ENCODE results near the gene MID1. TPM values are rescaled to one million over a fixed set of nuclear protein-coding genes. Genes with fewer than 3 reads are reported as not detected.

Gene MID1
- total RNA-seq, 2 experiments from 2014 or later = 0.19 TPM; not detected in 1

DNA sequence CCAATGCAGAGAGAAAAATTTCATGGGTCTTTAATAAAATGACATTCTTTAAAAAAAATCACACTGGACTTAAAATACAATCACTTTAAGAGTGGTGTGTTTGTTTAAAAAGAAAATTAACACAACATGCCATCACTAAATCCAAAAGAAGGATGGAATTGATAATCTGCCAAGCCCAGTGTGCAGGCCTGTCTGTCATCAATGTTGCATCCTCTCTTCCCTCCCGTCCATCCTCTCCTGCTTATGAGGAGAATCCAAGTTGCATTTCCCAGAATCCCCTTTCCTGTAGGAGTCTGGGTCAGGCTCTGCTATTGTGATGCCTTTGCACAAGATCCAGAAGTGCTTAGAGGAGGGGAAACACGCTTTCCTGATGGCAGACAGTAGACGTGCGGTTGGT, 169.4 kb downstream of the MID1 start:
- Histone ChIP-seq H3K4me3 (ENCODE audit: low read length) (no peak overlapping the region), H3K36me3 (ENCODE audit: insufficient read depth, low read length) (no peaks in the 10 kb centered on the region), H3K9me3 (ENCODE audit: control insufficient read depth in 1 of 2, insufficient read depth in 1 of 2, low read length in 2 of 2) (peaks cover 0 to 5% of the 10 kb centered on the region in 2 experiments), H3K27ac (ENCODE audit: low read depth in 1 of 2, low read length in 2 of 2) (no peak overlapping the region), H3K4me1 (ENCODE audit: insufficient read depth, low read length) (no peaks in the 10 kb centered on the region), H3K27me3 (ENCODE audit: control insufficient read depth in 1 of 2, insufficient read depth in 2 of 2, low read length in 2 of 2) (no peaks in the 10 kb centered on the region)
- Mint-ChIP-seq H3K27me3 (no peaks in the 10 kb centered on the region), H3K4me1 (ENCODE audit: low read depth) (no peaks in the 10 kb centered on the region), H3K4me3 (no peak overlapping the region), H3K27ac (no peak overlapping the region), H3K36me3 (ENCODE audit: low read depth) (no peaks in the 10 kb centered on the region), H3K9me3 (no peaks in the 10 kb centered on the region)
- intact Hi-C loops (cut with DNase I, micrococcal nuclease) = no loop called here
- ChIA-PET POLR2A (no interaction called here), CTCF (no interaction called here)
- DNase-seq (no peak), ATAC-seq (ENCODE audit: poor library complexity) (no peak)
- TF ChIP-seq, protein P1, sequence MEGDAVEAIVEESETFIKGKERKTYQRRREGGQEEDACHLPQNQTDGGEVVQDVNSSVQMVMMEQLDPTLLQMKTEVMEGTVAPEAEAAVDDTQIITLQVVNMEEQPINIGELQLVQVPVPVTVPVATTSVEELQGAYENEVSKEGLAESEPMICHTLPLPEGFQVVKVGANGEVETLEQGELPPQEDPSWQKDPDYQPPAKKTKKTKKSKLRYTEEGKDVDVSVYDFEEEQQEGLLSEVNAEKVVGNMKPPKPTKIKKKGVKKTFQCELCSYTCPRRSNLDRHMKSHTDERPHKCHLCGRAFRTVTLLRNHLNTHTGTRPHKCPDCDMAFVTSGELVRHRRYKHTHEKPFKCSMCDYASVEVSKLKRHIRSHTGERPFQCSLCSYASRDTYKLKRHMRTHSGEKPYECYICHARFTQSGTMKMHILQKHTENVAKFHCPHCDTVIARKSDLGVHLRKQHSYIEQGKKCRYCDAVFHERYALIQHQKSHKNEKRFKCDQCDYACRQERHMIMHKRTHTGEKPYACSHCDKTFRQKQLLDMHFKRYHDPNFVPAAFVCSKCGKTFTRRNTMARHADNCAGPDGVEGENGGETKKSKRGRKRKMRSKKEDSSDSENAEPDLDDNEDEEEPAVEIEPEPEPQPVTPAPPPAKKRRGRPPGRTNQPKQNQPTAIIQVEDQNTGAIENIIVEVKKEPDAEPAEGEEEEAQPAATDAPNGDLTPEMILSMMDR (IDR thresholded peaks at IDR 0.05) = no peak

GRCh38 chrX:10450229-10450958, 170.0 kb downstream of the MID1 start:
- no peaks in the 10 kb centered on the region for H3K27me3 Mint-ChIP-seq
- TF ChIP-seq, protein P1 (IDR thresholded peaks at IDR 0.05) = no peak
- intact Hi-C loops (cut with DNase I, micrococcal nuclease) = no loop called here
- no peak overlapping the region for H3K4me3 ChIP-seq (ENCODE audit: low read length)
- no peaks in the 10 kb centered on the region for H3K4me1 ChIP-seq (ENCODE audit: insufficient read depth, low read length)
- ATAC-seq (ENCODE audit: poor library complexity) (no peak), DNase-seq (no peak)
- H3K9me3 Mint-ChIP-seq = no peaks in the 10 kb centered on the region
- ChIA-PET CTCF (no interaction called here), POLR2A (no interaction called here)
- H3K27me3 ChIP-seq (ENCODE audit: control insufficient read depth in 1 of 2, insufficient read depth in 2 of 2, low read length in 2 of 2) = no peaks in the 10 kb centered on the region
- H3K27ac Mint-ChIP-seq = no peak overlapping the region
- H3K4me1 Mint-ChIP-seq (ENCODE audit: low read depth) = no peaks in the 10 kb centered on the region
- H3K4me3 Mint-ChIP-seq = no peak overlapping the region
- peaks cover 0 to 5% of the 10 kb centered on the region in 2 experiments for H3K9me3 ChIP-seq (ENCODE audit: control insufficient read depth in 1 of 2, insufficient read depth in 1 of 2, low read length in 2 of 2)
- H3K27ac ChIP-seq (ENCODE audit: low read depth in 1 of 2, low read length in 2 of 2) = no peak overlapping the region
- H3K36me3 Mint-ChIP-seq (ENCODE audit: low read depth) = no peaks in the 10 kb centered on the region
- no peaks in the 10 kb centered on the region for H3K36me3 ChIP-seq (ENCODE audit: insufficient read depth, low read length)

GRCh38 chrX:10447564-10448214, 172.7 kb downstream of the MID1 start:
- H3K4me3 ChIP-seq (ENCODE audit: low read length) = no peak overlapping the region
- no peak overlapping the region for H3K27ac ChIP-seq (ENCODE audit: low read depth in 1 of 2, low read length in 2 of 2)
- peaks cover 0 to 5% of the 10 kb centered on the region in 2 experiments for H3K9me3 ChIP-seq (ENCODE audit: control insufficient read depth in 1 of 2, insufficient read depth in 1 of 2, low read length in 2 of 2)
- H3K4me1 Mint-ChIP-seq (ENCODE audit: low read depth) = no peaks in the 10 kb centered on the region
- POLR2A ChIA-PET = no interaction called here
- H3K27me3 ChIP-seq (ENCODE audit: control insufficient read depth in 1 of 2, insufficient read depth in 2 of 2, low read length in 2 of 2) = no peaks in the 10 kb centered on the region
- intact Hi-C loops (cut with DNase I, micrococcal nuclease) = no loop called here
- H3K27ac Mint-ChIP-seq = no peak overlapping the region
- no peaks in the 10 kb centered on the region for H3K4me1 ChIP-seq (ENCODE audit: insufficient read depth, low read length)
- DNase-seq (no peak), ATAC-seq (ENCODE audit: poor library complexity) (no peak)
- CTCF ChIA-PET = no interaction called here
- TF ChIP-seq, protein P1 (IDR thresholded peaks at IDR 0.05) = no peak
- no peak overlapping the region for H3K4me3 Mint-ChIP-seq
- H3K9me3 Mint-ChIP-seq = peaks cover 3% of the 10 kb centered on the region
- H3K36me3 Mint-ChIP-seq (ENCODE audit: low read depth) = no peaks in the 10 kb centered on the region
- no peaks in the 10 kb centered on the region for H3K36me3 ChIP-seq (ENCODE audit: insufficient read depth, low read length)
- no peaks in the 10 kb centered on the region for H3K27me3 Mint-ChIP-seq

Measured in CD4-positive, alpha-beta T cell (primary cell).